ENCODE results near the gene FKBP1B. TPM values are rescaled to one million over a fixed set of nuclear protein-coding genes. Genes with fewer than 3 reads are reported as not detected.

Gene FKBP1B
- total RNA-seq, 6 donors from 2014 or later = 7.3 to 27.3 (median 15.0) TPM

- Histone ChIP-seq H3K27me3 (no peaks in the 10 kb centered on the region), H3K4me1 (peaks cover 8 to 29% (median 13%) of the 10 kb centered on the region in 4 donors), H3K4me3 (no peak overlapping the region), H3K27ac (no peak overlapping the region), H3K36me3 (peaks cover 0 to 2% (median 0%) of the 10 kb centered on the region in 4 donors), H3K9me3 (no peaks in the 10 kb centered on the region)
- TF ChIP-seq EP300 (IDR thresholded peaks at IDR 0.05) (no peak), POLR2AphosphoS5 (IDR thresholded peaks at IDR 0.05) (no peak), POLR2A (IDR thresholded peaks at IDR 0.05) (no peak), CTCF (IDR thresholded peaks at IDR 0.05) (no peak)
- DNase-seq = no peak
- no peak for ATAC-seq (ENCODE audit: low FRiP score in 2 of 2)
- WGBS, 2 donors = 73 to 85% methylated on average over 8 of the region's 8 CpGs
Observed at GRCh38 chr2:24051833-24052232, 2.3 kb downstream of the FKBP1B start.

- no peak overlapping the region for H3K4me3 ChIP-seq
- no peaks in the 10 kb centered on the region for H3K9me3 ChIP-seq
- TF ChIP-seq POLR2A (IDR thresholded peaks at IDR 0.05) = no peak
- no peak for TF ChIP-seq CTCF (IDR thresholded peaks at IDR 0.05)
- no peak overlapping the region for H3K27ac ChIP-seq
- H3K4me1 ChIP-seq = peaks cover 5 to 24% (median 9%) of the 10 kb centered on the region in 4 donors
- DNase-seq (no peak), ATAC-seq (ENCODE audit: low FRiP score in 2 of 2) (no peak)
- 94 to 96% methylated on average over 1 of the region's 1 CpG for WGBS, 2 donors
- H3K36me3 ChIP-seq = peaks cover 0 to 2% (median 0%) of the 10 kb centered on the region in 4 donors
- no peaks in the 10 kb centered on the region for H3K27me3 ChIP-seq
Observed at GRCh38 chr2:24052951-24053350, 3.4 kb downstream of the FKBP1B start.

- Histone ChIP-seq H3K27me3 (no peaks in the 10 kb centered on the region), H3K36me3 (peaks cover 0 to 2% (median 0%) of the 10 kb centered on the region in 4 donors), H3K9me3 (no peaks in the 10 kb centered on the region), H3K27ac (no peak overlapping the region), H3K4me3 (no peak overlapping the region), H3K4me1 (peaks cover 0 to 13% (median 0%) of the 10 kb centered on the region in 4 donors)
- ATAC-seq (ENCODE audit: low FRiP score in 2 of 2) (no peak), DNase-seq (no peak)
- 80 to 90% methylated on average over 6 to 8 of the region's 8 CpGs for WGBS, 2 donors
- TF ChIP-seq POLR2AphosphoS5 (IDR thresholded peaks at IDR 0.05) = no peak
- TF ChIP-seq EP300 (IDR thresholded peaks at IDR 0.05) = no peak
- no peak for TF ChIP-seq POLR2A (IDR thresholded peaks at IDR 0.05)
- no peak for TF ChIP-seq CTCF (IDR thresholded peaks at IDR 0.05)
Observed at GRCh38 chr2:24054366-24055010, 4.9 kb downstream of the FKBP1B start.

- WGBS, 2 donors = 90 to 92% methylated on average over 6 of the region's 6 CpGs
- TF ChIP-seq EP300 (IDR thresholded peaks at IDR 0.05) (no peak), POLR2A (IDR thresholded peaks at IDR 0.05) (no peak)
- Histone ChIP-seq H3K36me3 (peaks cover 0 to 2% (median 0%) of the 10 kb centered on the region in 4 donors), H3K9me3 (no peaks in the 10 kb centered on the region), H3K27me3 (no peaks in the 10 kb centered on the region), H3K27ac (no peak overlapping the region), H3K4me1 (peaks cover 0 to under 1% (median 0%) of the 10 kb centered on the region in 4 donors), H3K4me3 (no peak overlapping the region)
- ATAC-seq (ENCODE audit: low FRiP score in 2 of 2) = no peak
- no peak for DNase-seq
Observed at GRCh38 chr2:24055750-24056149, 6.2 kb downstream of the FKBP1B start.

- Histone ChIP-seq H3K36me3 (peaks cover 0 to 13% (median 2%) of the 10 kb centered on the region in 4 donors), H3K27me3 (no peaks in the 10 kb centered on the region), H3K4me3 (no peak overlapping the region), H3K9me3 (no peaks in the 10 kb centered on the region), H3K27ac (no peak overlapping the region), H3K4me1 (no peaks in the 10 kb centered on the region)
- ATAC-seq (ENCODE audit: low FRiP score in 2 of 2) (no peak), DNase-seq (no peak)
- WGBS, 2 donors = 83 to 89% methylated on average over 2 to 4 of the region's 4 CpGs
- TF ChIP-seq POLR2AphosphoS5 (IDR thresholded peaks at IDR 0.05) (no peak), CTCF (IDR thresholded peaks at IDR 0.05) (no peak), EP300 (IDR thresholded peaks at IDR 0.05) (no peak), POLR2A (IDR thresholded peaks at IDR 0.05) (no peak)
Observed at GRCh38 chr2:24058564-24059271, 9.2 kb downstream of the FKBP1B start.

Measured in upper lobe of left lung (tissue), 6 donors.